DND-41 (cell line): ENCODE results near the gene PLEKHD1.

Source experiments
- ATAC-seq: fragments of 200-7000 bp; cut with Tn5 transposase; 3 replicates; pipeline ENCODE4 v1.9.1; 2021; ENCODE audit warnings: low read depth; ENCODE audit not compliant: insufficient read depth
- DNase-seq: peaks from one replicate; pipeline ENCODE4 v3.0.0-alpha.2; 2020
- H2AFZ ChIP-seq: 2 replicates; pipeline ENCODE4 v1.6.0; 2012; ENCODE audit warnings: low read depth, low read length
- H3K27ac ChIP-seq: 2 replicates; pipeline ENCODE4 v1.5.1; 2012; ENCODE audit warnings: low read length, inconsistent platforms
- H3K27me3 ChIP-seq: fragments of 200-600 bp; sonication (generic); 2 replicates; pipeline ENCODE4 v1.6.0; 2012; ENCODE audit warnings: low read length, mild to moderate bottlenecking, inconsistent platforms; ENCODE audit not compliant: insufficient read depth, poor library complexity
- H3K36me3 ChIP-seq: 2 replicates; pipeline ENCODE4 v1.5.1; 2012; ENCODE audit warnings: low read length, inconsistent platforms; ENCODE audit not compliant: insufficient read depth
- H3K4me1 ChIP-seq: 2 replicates; pipeline ENCODE4 v1.5.1; 2012; ENCODE audit warnings: mild to moderate bottlenecking, low read length; ENCODE audit not compliant: insufficient read depth
- H3K4me2 ChIP-seq: 2 replicates; pipeline ENCODE4 v1.6.0; 2012; ENCODE audit warnings: mild to moderate bottlenecking, moderate library complexity, low read length, inconsistent platforms; ENCODE audit not compliant: insufficient read depth
- H3K4me3 ChIP-seq, 2 experiments: fragments of 200-600 bp in 1 of 2; shearing (Covaris generic) in 1 of 2; 2 replicates each; pipeline ENCODE4 v1.5.1; 2012 to 2016; ENCODE audit warnings: inconsistent platforms in 2 of 2, low read length in 2 of 2, mild to moderate bottlenecking in 2 of 2, low read depth in 1 of 2, moderate library complexity in 1 of 2
- H3K79me2 ChIP-seq: 2 replicates; pipeline ENCODE4 v1.6.0; 2012; ENCODE audit warnings: low read length, inconsistent platforms; ENCODE audit not compliant: insufficient read depth
- H3K9ac ChIP-seq: 2 replicates; pipeline ENCODE4 v1.6.0; 2012; ENCODE audit warnings: low read depth, mild to moderate bottlenecking, inconsistent platforms, low read length, moderate library complexity
- H3K9me3 ChIP-seq: 2 replicates; pipeline ENCODE4 v1.5.1; 2012; ENCODE audit warnings: low read length, moderate library complexity, mild to moderate bottlenecking, inconsistent platforms; ENCODE audit not compliant: insufficient read depth, severe bottlenecking
- H4K20me1 ChIP-seq: 2 replicates; pipeline ENCODE4 v1.6.0; 2012; ENCODE audit warnings: low read length; ENCODE audit not compliant: insufficient read depth
- CTCF ChIP-seq: IDR thresholded peaks from 2 replicates; pipeline ENCODE4 v1.5.1; 2012; ENCODE audit warnings: borderline replicate concordance, low read length, moderate library complexity, mild to moderate bottlenecking; ENCODE audit not compliant: poor library complexity, severe bottlenecking; ENCODE audit errors: extremely low read depth
- EZH2 ChIP-seq: IDR thresholded peaks from 3 replicates; pipeline ENCODE4 v1.6.1; 2012; ENCODE audit warnings: borderline replicate concordance, low read depth, mild to moderate bottlenecking, moderate library complexity, low read length, inconsistent platforms; ENCODE audit not compliant: severe bottlenecking

Gene PLEKHD1

GRCh38 chr14:69443296-69443805 is 41.2 kb upstream of the PLEKHD1 start:
- Histone ChIP-seq H3K9me3 (no peaks in the 10 kb centered on the region), H3K9ac (no peak overlapping the region), H3K4me2 (no peak overlapping the region), H3K27ac (no peak overlapping the region; the same call in 1 of the 2 replicates), H3K36me3 (peaks cover 22% of the 10 kb centered on the region), H3K4me3 (no peak overlapping the region), H4K20me1 (peaks cover 3% of the 10 kb centered on the region), H3K27me3 (no peaks in the 10 kb centered on the region), H3K4me1 (peaks cover 25% of the 10 kb centered on the region), H2AFZ (no peak overlapping the region), H3K79me2 (peaks cover 18% of the 10 kb centered on the region)
- no peak for ATAC-seq
- DNase-seq, result no peak
- no peak for TF ChIP-seq CTCF
- TF ChIP-seq EZH2, result no peak

GRCh38 chr14:69449216-69449615 is 35.3 kb upstream of the PLEKHD1 start:
- Histone ChIP-seq H2AFZ (no peak overlapping the region), H3K27me3 (no peaks in the 10 kb centered on the region), H3K27ac (no peak overlapping the region), H3K4me2 (no peak overlapping the region), H3K4me1 (no peaks in the 10 kb centered on the region), H3K9ac (no peak overlapping the region), H4K20me1 (no peaks in the 10 kb centered on the region; the same call in none of the 2 replicates), H3K79me2 (peaks cover 4% of the 10 kb centered on the region; the same call in 1 of the 2 replicates), H3K9me3 (no peaks in the 10 kb centered on the region), H3K4me3 (no peak overlapping the region), H3K36me3 (peaks cover 14% of the 10 kb centered on the region)
- no peak for ATAC-seq
- TF ChIP-seq CTCF, result no peak
- no peak for TF ChIP-seq EZH2
- no peak for DNase-seq

GRCh38 chr14:69451941-69452340 is 32.6 kb upstream of the PLEKHD1 start:
- Histone ChIP-seq H3K4me2 (no peak overlapping the region), H3K79me2 (no peaks in the 10 kb centered on the region), H3K36me3 (peaks cover 30% of the 10 kb centered on the region), H2AFZ (no peak overlapping the region), H3K27ac (no peak overlapping the region), H3K4me3 (no peak overlapping the region), H4K20me1 (no peaks in the 10 kb centered on the region; the same call in none of the 2 replicates), H3K27me3 (no peaks in the 10 kb centered on the region), H3K4me1 (no peaks in the 10 kb centered on the region), H3K9ac (no peak overlapping the region), H3K9me3 (no peaks in the 10 kb centered on the region)
- DNase-seq (no peak), ATAC-seq (no peak)
- no peak for TF ChIP-seq CTCF
- no peak for TF ChIP-seq EZH2

GRCh38 chr14:69458350-69458749 is 26.2 kb upstream of the PLEKHD1 start:
- Histone ChIP-seq H3K27ac (no peak overlapping the region), H4K20me1 (no peaks in the 10 kb centered on the region), H3K79me2 (no peaks in the 10 kb centered on the region), H3K4me1 (no peaks in the 10 kb centered on the region), H3K9me3 (no peaks in the 10 kb centered on the region), H3K27me3 (no peaks in the 10 kb centered on the region), H3K4me3 (no peak overlapping the region), H3K4me2 (no peak overlapping the region), H3K36me3 (peaks cover 73% of the 10 kb centered on the region), H3K9ac (no peak overlapping the region), H2AFZ (no peak overlapping the region)
- TF ChIP-seq CTCF (no peak), EZH2 (no peak)
- no peak for DNase-seq
- no peak for ATAC-seq
